HG02981 (cell line): ENCODE results near the gene REXO4.
"Not testable (repeated sequence)": the region's sequence is repeated elsewhere in the genome, so short reads cannot be mapped to it uniquely, and the experiment has no call there.

Experiments
- ATAC-seq: cut with Tn5 transposase; IDR thresholded peaks from one replicate; pipeline ENCODE4 v1.9.1; 2021; ENCODE audit warnings: mild to moderate bottlenecking, moderate library complexity; ENCODE audit not compliant: unreplicated experiment

The REXO4 gene

DNA sequence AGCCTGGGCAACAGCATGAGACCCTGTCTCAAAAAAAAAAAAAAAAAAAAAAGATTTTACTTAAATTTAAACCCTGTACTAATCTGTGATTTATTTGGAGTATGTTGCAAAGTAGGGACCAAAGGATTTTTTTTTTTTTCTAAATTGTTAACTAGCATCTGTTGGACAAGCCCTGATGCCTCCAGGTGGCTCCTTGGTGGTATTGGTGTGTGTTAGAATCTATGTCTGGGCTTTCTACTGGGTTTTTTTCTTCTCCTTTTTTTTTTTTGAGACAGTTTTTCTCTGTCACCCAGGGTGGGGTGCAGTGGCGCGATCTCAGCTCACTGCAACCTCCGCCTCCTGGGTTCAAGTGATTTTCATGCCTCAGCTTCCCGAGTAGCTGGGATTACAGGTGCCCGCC is 34.1 kb upstream of the REXO4 start:
- ATAC-seq = not testable (repeated sequence)

DNA sequence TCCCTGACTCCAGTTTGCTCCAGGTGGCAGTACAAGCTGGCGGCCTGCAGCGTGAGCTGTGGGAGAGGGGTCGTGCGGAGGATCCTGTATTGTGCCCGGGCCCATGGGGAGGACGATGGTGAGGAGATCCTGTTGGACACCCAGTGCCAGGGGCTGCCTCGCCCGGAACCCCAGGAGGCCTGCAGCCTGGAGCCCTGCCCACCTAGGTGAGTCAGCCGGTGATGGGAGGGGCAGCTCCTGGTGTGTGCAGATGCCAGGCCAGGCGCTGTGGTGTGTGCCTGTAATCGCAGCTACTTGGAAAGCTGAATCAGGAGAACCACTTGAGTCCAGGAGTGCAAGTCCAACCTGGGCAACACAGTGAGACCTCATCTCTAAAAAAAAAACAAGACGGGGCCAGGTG is 31.9 kb upstream of the REXO4 start:
- no peak for ATAC-seq

DNA sequence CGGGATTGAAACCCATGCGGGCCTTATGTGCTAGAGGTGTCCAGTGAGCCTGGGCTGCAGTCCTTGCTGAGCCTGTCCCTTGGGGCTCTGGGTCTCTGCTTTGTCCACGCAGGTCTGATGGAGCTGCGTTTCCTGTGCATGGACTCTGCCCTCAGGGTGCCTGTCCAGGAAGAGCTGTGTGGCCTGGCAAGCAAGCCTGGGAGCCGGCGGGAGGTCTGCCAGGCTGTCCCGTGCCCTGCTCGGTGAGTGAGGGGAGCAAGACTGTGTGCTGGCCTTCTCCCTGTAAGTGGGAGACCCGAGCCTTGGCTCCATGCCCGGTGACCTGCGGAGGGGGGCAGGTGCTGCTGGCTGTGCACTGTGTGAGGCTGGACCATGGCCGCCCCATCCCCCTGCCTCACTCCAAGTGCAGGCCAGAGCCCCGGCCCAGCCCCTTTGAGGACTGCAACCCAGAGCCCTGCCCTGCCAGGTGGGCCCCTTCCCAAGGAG is 30.7 kb upstream of the REXO4 start:
- ATAC-seq = no peak

DNA sequence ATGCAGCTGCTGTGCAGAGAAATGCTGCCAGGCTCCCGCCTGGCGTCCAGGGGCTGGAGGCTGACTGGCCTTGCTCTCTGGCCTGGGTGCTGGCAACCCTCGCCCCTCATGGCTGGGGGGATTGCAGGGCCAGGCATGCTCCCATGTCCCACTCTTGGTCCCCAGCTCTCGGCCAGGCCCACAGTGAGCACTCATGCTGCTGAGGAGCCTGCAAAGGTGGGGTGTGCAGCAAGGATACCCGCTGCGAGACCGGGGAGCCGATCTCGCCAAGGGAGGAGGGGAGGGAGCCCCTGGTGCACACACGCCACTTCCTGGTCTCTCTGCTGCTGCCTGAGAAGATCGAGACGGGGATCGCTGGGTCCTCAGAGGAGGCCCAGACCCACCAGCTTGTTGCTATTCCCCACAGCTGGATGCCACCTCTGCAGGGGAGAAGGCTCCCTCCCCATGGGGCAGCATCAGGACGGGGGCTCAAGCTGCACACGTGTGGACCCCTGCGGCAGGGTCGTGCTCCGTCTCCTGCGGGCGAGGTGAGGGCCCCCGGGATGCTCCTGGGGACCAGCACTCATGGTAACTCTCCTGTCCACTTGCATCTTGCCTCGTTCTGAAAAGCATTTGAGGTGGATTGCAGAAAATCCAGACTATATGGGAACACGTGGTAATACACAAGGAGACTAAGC is 27.6 kb upstream of the REXO4 start:
- no peak for ATAC-seq

- ATAC-seq = no peak
Observed at GRCh38 chr9:133443982-133444381, 26.2 kb upstream of the REXO4 start.

- ATAC-seq = no peak
Observed at GRCh38 chr9:133443248-133443647, 25.4 kb upstream of the REXO4 start.

GRCh38 chr9:133441571-133441970 is 23.8 kb upstream of the REXO4 start:
- no peak for ATAC-seq

DNA sequence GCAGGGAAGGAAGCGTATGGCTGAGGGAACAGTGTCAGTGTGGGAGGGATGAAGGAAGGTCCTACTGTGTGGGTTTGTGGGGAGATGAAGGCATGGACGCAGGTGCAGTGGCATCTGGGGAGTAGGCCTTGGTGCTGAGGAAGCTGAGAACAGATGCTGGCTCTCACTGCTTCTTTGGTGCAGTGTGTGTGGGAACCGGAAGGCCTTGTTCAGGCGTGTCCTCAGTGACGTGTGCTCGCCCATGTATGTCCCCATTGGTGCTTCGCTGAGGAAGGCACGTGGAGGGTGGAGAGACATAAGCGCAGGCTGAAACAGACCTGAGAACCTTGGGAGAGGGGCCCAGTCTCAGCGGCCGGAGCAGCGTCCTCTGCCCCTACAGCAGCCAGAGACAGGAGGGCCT is 23.1 kb upstream of the REXO4 start:
- ATAC-seq = no peak

DNA sequence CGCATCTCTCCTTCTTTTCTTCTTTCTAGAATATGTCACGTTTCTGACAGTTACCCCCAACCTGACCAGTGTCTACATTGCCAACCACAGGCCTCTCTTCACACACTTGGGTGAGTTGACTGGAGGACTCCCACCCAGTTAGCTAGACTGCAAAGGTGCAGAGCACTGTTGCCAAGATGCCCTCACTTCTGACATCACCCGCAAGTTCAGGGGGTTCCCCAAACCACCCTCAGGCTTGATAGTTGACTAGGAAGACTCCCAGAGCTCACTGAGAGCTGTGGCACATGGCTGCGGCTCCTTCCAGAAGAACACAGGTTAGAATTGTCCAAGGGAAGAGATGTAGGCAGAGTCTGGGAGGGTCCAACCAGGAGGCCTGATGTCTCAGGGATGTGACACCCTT is 21.5 kb upstream of the REXO4 start:
- ATAC-seq = no peak

GRCh38 chr9:133437753-133438531 is 20.1 kb upstream of the REXO4 start:
- ATAC-seq = no peak

DNA sequence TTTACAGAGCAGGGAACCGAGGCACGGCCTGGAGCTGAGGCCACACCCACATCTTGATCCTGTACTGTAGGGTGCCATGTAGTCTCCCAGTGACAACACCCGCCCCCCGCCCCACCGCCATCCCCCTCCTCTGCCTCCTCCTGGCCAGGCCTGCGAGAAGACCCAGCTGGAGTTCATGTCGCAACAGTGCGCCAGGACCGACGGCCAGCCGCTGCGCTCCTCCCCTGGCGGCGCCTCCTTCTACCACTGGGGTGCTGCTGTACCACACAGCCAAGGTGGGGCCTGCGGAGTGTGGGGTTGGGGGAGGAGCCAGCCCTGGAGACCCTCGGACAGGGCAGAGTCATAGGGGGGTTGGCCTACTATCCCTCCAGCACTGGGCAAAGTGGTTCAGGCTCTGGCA is 18.9 kb upstream of the REXO4 start:
- no peak for ATAC-seq

- ATAC-seq = no peak
Observed at GRCh38 chr9:133433351-133433843, 15.6 kb upstream of the REXO4 start.

DNA sequence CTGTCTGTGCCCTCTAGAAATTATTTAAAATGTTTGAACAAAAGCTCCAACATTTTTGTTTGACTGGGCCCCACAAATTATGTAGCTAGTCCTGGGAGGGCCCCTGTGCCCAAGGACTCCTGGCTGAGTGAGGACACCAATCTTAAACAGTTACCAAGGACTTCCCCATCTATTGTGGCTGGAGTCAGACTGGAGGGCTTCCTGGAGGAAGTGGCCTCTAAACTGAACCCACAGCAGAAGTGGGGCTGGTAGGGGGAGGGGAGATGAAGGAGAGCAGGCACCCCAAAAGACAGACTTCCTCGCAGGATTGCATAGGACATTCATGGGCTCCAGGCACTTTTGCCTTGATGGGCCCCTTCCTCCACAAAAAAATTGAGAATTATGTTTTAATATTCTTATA is 12.4 kb upstream of the REXO4 start:
- no peak for ATAC-seq

GRCh38 chr9:133429641-133430161 is 11.9 kb upstream of the REXO4 start:
- ATAC-seq = no peak

- no peak for ATAC-seq
Observed at GRCh38 chr9:133429214-133429613, 11.4 kb upstream of the REXO4 start.

GRCh38 chr9:133428617-133429101 is 10.8 kb upstream of the REXO4 start:
- no peak for ATAC-seq

DNA sequence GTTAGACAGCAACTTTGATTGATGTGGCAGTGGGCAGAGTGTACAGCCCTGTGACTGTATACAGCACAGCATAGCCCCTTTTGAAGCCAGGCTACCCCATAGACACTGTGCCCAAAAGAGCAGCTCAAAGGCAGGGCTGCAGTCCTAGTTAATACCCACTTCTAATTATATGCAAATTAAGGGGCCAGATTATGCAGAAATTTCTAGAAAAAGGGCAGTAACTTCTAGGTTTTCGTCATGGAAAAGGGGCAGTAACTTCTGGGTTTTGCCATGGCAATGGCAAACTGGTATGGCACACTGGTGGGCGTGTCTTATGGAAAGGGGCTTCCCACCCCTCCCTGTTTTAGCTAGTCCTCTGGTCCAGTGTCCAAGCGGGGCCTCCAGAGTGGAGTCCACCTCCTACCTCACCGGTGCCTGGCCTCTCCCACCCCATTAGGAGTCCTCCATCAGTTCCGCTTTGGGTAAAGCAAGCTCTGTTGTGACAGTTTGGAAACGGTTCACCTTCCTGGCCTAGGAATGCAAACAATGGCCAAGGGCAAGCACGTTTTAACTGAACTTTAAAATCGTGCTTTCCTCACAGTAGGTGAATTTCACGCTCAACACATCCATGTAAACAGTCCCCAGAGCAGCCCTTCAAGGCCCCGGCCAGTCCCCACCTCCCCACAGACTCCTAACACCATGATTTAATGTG is 10.0 kb upstream of the REXO4 start:
- ATAC-seq = no peak

GRCh38 chr9:133426011-133426410 is 8.2 kb upstream of the REXO4 start:
- no peak for ATAC-seq

DNA sequence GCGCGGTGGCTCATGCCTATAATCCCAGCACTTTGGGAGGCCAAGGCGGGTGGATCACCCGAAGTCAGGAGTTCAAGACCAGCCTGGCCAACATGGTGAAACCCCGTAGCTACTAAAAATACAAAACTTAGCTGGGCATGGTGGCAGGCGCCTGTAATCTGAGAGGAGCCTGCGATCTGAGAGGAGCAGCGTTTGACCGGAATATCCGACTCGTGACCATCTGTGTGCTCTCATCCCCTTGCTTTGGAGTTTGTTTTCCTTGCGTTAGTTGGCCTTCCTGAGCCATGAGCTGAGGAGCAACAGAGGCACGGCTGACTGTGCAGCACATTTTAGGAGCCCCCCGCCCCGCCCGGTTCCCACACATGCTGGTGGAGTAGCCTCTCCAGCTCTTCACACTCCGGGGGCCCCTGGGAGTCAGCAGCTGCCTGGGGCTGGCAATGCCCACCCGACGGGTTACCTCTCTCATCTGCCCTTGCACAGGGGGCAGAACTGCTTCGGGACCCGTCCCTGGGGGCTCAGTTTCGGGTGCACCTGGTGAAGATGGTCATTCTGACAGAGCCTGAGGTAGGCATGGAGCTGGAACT is 7.3 kb upstream of the REXO4 start:
- ATAC-seq = no peak

- ATAC-seq = no peak
Observed at GRCh38 chr9:133424187-133424586, 6.4 kb upstream of the REXO4 start.

- no peak for ATAC-seq
Observed at GRCh38 chr9:133423216-133423615, 5.4 kb upstream of the REXO4 start.
